ENCODE data around the gene GIMAP6. TPM values are rescaled to one million over a fixed set of nuclear protein-coding genes. Genes with fewer than 3 reads are reported as not detected.
"Not testable (repeated sequence)": the region's sequence is repeated elsewhere in the genome, so short reads cannot be mapped to it uniquely, and the experiment has no call there.

The GIMAP6 gene
- not detected in 2 replicates for total RNA-seq (2014; rRNA removed; shearing (Covaris generic))

- H3K27me3 ChIP-seq: 0 out of 2 replicates have a peak, but pooled peaks cover under 1% of the 10 kb centered on the region
- H3K36me3 ChIP-seq: no peaks in the 10 kb centered on the region
- no peak within 1 kb of the TSS for H3K27ac ChIP-seq
- H3K9me3 ChIP-seq (replicated peaks): no peaks in the 10 kb centered on the region
- H3K4me1 ChIP-seq: no peaks in the 10 kb centered on the region
- DNase-seq: no peak
- H3K4me3 ChIP-seq: no peak within 1 kb of the TSS
Measured at GRCh38 chr7:150631866-150632864, at the start of gene GIMAP6. TSS of gene GIMAP6 (minus strand) at chr7:150632385. CDS start at chr7:150630142, 2,243 bp downstream.

GRCh38 chr7:150680364-150680763 lies 48.2 kb upstream of the GIMAP6 start:
- not testable (repeated sequence) for DNase-seq; H3K36me3 ChIP-seq; H3K27ac ChIP-seq; H3K27me3 ChIP-seq; H3K4me3 ChIP-seq; H3K9me3 ChIP-seq (replicated peaks); H3K4me1 ChIP-seq

- not testable (repeated sequence) for H3K9me3 ChIP-seq (replicated peaks); H3K27ac ChIP-seq; H3K27me3 ChIP-seq; H3K4me3 ChIP-seq; H3K4me1 ChIP-seq; H3K36me3 ChIP-seq; DNase-seq
Measured at GRCh38 chr7:150678601-150679000, 46.4 kb upstream of the GIMAP6 start.

GRCh38 chr7:150676854-150677253 lies 44.7 kb upstream of the GIMAP6 start:
- not testable (repeated sequence) for H3K4me1 ChIP-seq; H3K27ac ChIP-seq; H3K27me3 ChIP-seq; H3K4me3 ChIP-seq; H3K36me3 ChIP-seq; H3K9me3 ChIP-seq (replicated peaks)
- DNase-seq: peak in 1 of 2 experiments; percentile 29

GRCh38 chr7:150676276-150676675 lies 44.1 kb upstream of the GIMAP6 start:
- not testable (repeated sequence) for H3K27ac ChIP-seq, H3K27me3 ChIP-seq, DNase-seq

GRCh38 chr7:150675714-150676113 lies 43.5 kb upstream of the GIMAP6 start:
- Histone ChIP-seq H3K9me3 (replicated peaks) (0 out of 2 replicates have a peak, but pooled peaks cover 3% of the 10 kb centered on the region), H3K27ac (no peak overlapping the region), H3K4me3 (no peak overlapping the region), H3K36me3 (no peaks in the 10 kb centered on the region), H3K27me3 (no peaks in the 10 kb centered on the region), H3K4me1 (peaks cover 4% of the 10 kb centered on the region; the same call in 1 of the 2 replicates)
- DNase-seq: no peak

More at GRCh38 chr7:150676276-150676675, 44.1 kb upstream of the GIMAP6 start:
- H3K4me1 ChIP-seq; H3K4me3 ChIP-seq; H3K36me3 ChIP-seq; H3K9me3 ChIP-seq (replicated peaks): not testable (repeated sequence)

GRCh38 chr7:150671798-150672585 lies 39.8 kb upstream of the GIMAP6 start:
- H3K36me3 ChIP-seq; DNase-seq; H3K4me1 ChIP-seq; H3K4me3 ChIP-seq; H3K27ac ChIP-seq; H3K27me3 ChIP-seq; H3K9me3 ChIP-seq (replicated peaks): not testable (repeated sequence)

GRCh38 chr7:150668977-150669376 lies 36.8 kb upstream of the GIMAP6 start:
- no peak for DNase-seq
- no peak overlapping the region for H3K4me3 ChIP-seq
- H3K27ac ChIP-seq: no peak overlapping the region
- 0 out of 2 replicates have a peak, but pooled peaks cover 2% of the 10 kb centered on the region for H3K9me3 ChIP-seq (replicated peaks)
- H3K4me1 ChIP-seq: no peaks in the 10 kb centered on the region
- no peaks in the 10 kb centered on the region for H3K27me3 ChIP-seq
- no peaks in the 10 kb centered on the region for H3K36me3 ChIP-seq

- DNase-seq: no peak
- no peak overlapping the region for H3K4me3 ChIP-seq
- H3K36me3 ChIP-seq: no peaks in the 10 kb centered on the region
- no peaks in the 10 kb centered on the region for H3K9me3 ChIP-seq (replicated peaks)
- no peaks in the 10 kb centered on the region for H3K27me3 ChIP-seq
- H3K27ac ChIP-seq: no peak overlapping the region
- H3K4me1 ChIP-seq: no peaks in the 10 kb centered on the region
Measured at GRCh38 chr7:150668472-150668911, 36.3 kb upstream of the GIMAP6 start.

GRCh38 chr7:150666412-150666811 lies 34.2 kb upstream of the GIMAP6 start:
- Histone ChIP-seq H3K36me3 (no peaks in the 10 kb centered on the region), H3K9me3 (replicated peaks) (no peaks in the 10 kb centered on the region), H3K27me3 (no peaks in the 10 kb centered on the region), H3K4me1 (no peaks in the 10 kb centered on the region), H3K27ac (no peak overlapping the region), H3K4me3 (no peak overlapping the region)
- DNase-seq: no peak

- Histone ChIP-seq H3K27me3 (no peaks in the 10 kb centered on the region), H3K4me1 (no peaks in the 10 kb centered on the region), H3K36me3 (no peaks in the 10 kb centered on the region), H3K9me3 (replicated peaks) (no peaks in the 10 kb centered on the region), H3K27ac (no peak overlapping the region), H3K4me3 (no peak overlapping the region)
- no peak for DNase-seq
Measured at GRCh38 chr7:150665896-150666295, 33.7 kb upstream of the GIMAP6 start.

- Histone ChIP-seq H3K36me3 (no peaks in the 10 kb centered on the region), H3K27me3 (no peaks in the 10 kb centered on the region), H3K27ac (no peak overlapping the region), H3K4me3 (no peak overlapping the region), H3K9me3 (replicated peaks) (no peaks in the 10 kb centered on the region), H3K4me1 (no peaks in the 10 kb centered on the region)
- DNase-seq: no peak
Measured at GRCh38 chr7:150665089-150665748, 33.0 kb upstream of the GIMAP6 start.

GRCh38 chr7:150663802-150664494 lies 31.8 kb upstream of the GIMAP6 start:
- no peak for DNase-seq

GRCh38 chr7:150662821-150663220 lies 30.6 kb upstream of the GIMAP6 start:
- H3K27me3 ChIP-seq; H3K4me1 ChIP-seq; H3K36me3 ChIP-seq; H3K9me3 ChIP-seq (replicated peaks); H3K4me3 ChIP-seq; H3K27ac ChIP-seq; DNase-seq: not testable (repeated sequence)

More at GRCh38 chr7:150663802-150664494, 31.8 kb upstream of the GIMAP6 start:
- Histone ChIP-seq H3K9me3 (replicated peaks) (no peaks in the 10 kb centered on the region), H3K27ac (no peak overlapping the region), H3K36me3 (no peaks in the 10 kb centered on the region), H3K27me3 (no peaks in the 10 kb centered on the region), H3K4me3 (no peak overlapping the region), H3K4me1 (no peaks in the 10 kb centered on the region)

All from SJCRH30 (cell line).